Dedifferentiated amniotic fluid mesenchymal stem cell (primary cell): Measurements from ENCODE around the gene SPDL1.

ENCODE experiments used
- DNase-seq: peaks from one replicate; pipeline ENCODE4 v3.0.0-alpha.2; 2016; ENCODE audit errors: extremely low spot score

SPDL1 gene

GRCh38 chr5:169583424-169584220 is at the start of gene SPDL1:
TSS of gene SPDL1 (plus strand) at chr5:169583773. CDS start at chr5:169588417, 4,644 bp downstream.
- peak; percentile 97 for DNase-seq

- peak; percentile 26 for DNase-seq
Measured at GRCh38 chr5:169534311-169534880, 49.2 kb upstream of the SPDL1 start.

- no peak for DNase-seq
Measured at GRCh38 chr5:169534939-169535338, 48.6 kb upstream of the SPDL1 start.

GRCh38 chr5:169538944-169539343 is 44.6 kb upstream of the SPDL1 start:
- DNase-seq: no peak

- DNase-seq: no peak
Measured at GRCh38 chr5:169542811-169543210, 40.8 kb upstream of the SPDL1 start.

- DNase-seq: no peak
Measured at GRCh38 chr5:169544264-169544950, 39.2 kb upstream of the SPDL1 start.

- no peak for DNase-seq
Measured at GRCh38 chr5:169545762-169546161, 37.8 kb upstream of the SPDL1 start.

GRCh38 chr5:169546346-169546745 is 37.2 kb upstream of the SPDL1 start:
- no peak for DNase-seq

GRCh38 chr5:169547508-169547907 is 36.1 kb upstream of the SPDL1 start:
- no peak for DNase-seq

- peak; percentile 64 for DNase-seq
Measured at GRCh38 chr5:169548315-169548714, 35.3 kb upstream of the SPDL1 start.

GRCh38 chr5:169549453-169550100 is 34.0 kb upstream of the SPDL1 start:
- DNase-seq: no peak

- DNase-seq: no peak
Measured at GRCh38 chr5:169550227-169550626, 33.3 kb upstream of the SPDL1 start.

GRCh38 chr5:169551146-169551545 is 32.4 kb upstream of the SPDL1 start:
- DNase-seq: no peak

- DNase-seq: no peak
Measured at GRCh38 chr5:169551696-169552095, 31.9 kb upstream of the SPDL1 start.

GRCh38 chr5:169554251-169554650 is 29.3 kb upstream of the SPDL1 start:
- no peak for DNase-seq

- DNase-seq: no peak
Measured at GRCh38 chr5:169557838-169558237, 25.7 kb upstream of the SPDL1 start.

- peak; percentile 60 for DNase-seq
Measured at GRCh38 chr5:169561893-169562292, 21.7 kb upstream of the SPDL1 start.

GRCh38 chr5:169563369-169563768 is 20.2 kb upstream of the SPDL1 start:
- DNase-seq: no peak

GRCh38 chr5:169566202-169566601 is 17.4 kb upstream of the SPDL1 start:
- no peak for DNase-seq

GRCh38 chr5:169567079-169567478 is 16.5 kb upstream of the SPDL1 start:
- DNase-seq: no peak

GRCh38 chr5:169569513-169569912 is 14.1 kb upstream of the SPDL1 start:
- no peak for DNase-seq

- DNase-seq: no peak
Measured at GRCh38 chr5:169571355-169571754, 12.2 kb upstream of the SPDL1 start.
